Stomach (tissue), 4 donors: ENCODE results near the gene QSER1.

Experiments
- POLR2A ChIP-seq, 4 donors: fragments of 450-650 bp; IDR thresholded peaks; one replicate each; pipeline ENCODE4 v1.6.1; 2016; ENCODE audit warnings: antibody characterized with exemption in 4 of 4, control low read depth in 2 of 4, mild to moderate bottlenecking in 1 of 4, moderate library complexity in 1 of 4
- POLR2AphosphoS5 ChIP-seq, 3 donors: sonication (generic); formaldehyde crosslinking; IDR thresholded peaks; one replicate each; pipeline ENCODE4 v1.6.1; 2016; ENCODE audit warnings: antibody characterized with exemption in 3 of 3
- TF ChIP-seq, protein P1 (sequence below), 7 experiments: fragments of 450-650 bp in 4 of 7; fragments of 200-600 bp in 3 of 7; sonication (generic) in 3 of 7; IDR thresholded peaks; one replicate each; pipeline ENCODE4 v1.5.1; 2016 to 2019; ENCODE audit warnings: antibody characterized with exemption in 7 of 7, control low read depth in 2 of 7, mild to moderate bottlenecking in 1 of 7

- TF ChIP-seq, protein P1, sequence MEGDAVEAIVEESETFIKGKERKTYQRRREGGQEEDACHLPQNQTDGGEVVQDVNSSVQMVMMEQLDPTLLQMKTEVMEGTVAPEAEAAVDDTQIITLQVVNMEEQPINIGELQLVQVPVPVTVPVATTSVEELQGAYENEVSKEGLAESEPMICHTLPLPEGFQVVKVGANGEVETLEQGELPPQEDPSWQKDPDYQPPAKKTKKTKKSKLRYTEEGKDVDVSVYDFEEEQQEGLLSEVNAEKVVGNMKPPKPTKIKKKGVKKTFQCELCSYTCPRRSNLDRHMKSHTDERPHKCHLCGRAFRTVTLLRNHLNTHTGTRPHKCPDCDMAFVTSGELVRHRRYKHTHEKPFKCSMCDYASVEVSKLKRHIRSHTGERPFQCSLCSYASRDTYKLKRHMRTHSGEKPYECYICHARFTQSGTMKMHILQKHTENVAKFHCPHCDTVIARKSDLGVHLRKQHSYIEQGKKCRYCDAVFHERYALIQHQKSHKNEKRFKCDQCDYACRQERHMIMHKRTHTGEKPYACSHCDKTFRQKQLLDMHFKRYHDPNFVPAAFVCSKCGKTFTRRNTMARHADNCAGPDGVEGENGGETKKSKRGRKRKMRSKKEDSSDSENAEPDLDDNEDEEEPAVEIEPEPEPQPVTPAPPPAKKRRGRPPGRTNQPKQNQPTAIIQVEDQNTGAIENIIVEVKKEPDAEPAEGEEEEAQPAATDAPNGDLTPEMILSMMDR (IDR thresholded peaks at IDR 0.05): no peak
- TF ChIP-seq POLR2AphosphoS5 (IDR thresholded peaks at IDR 0.05): no peak
- TF ChIP-seq POLR2A (IDR thresholded peaks at IDR 0.05): no peak
These were observed 80.2 kb downstream of the QSER1 start for GRCh38 chr11:32972781-32973180.
